GM15510 (cell line): ENCODE measurements around the gene DICER1.

Experiments
- POLR2A ChIP-seq: IDR thresholded peaks from 3 replicates; pipeline ENCODE4 v1.6.1; 2011; ENCODE audit warnings: borderline replicate concordance; ENCODE audit not compliant: insufficient read length; ENCODE audit errors: extremely low read depth

Gene DICER1

DNA sequence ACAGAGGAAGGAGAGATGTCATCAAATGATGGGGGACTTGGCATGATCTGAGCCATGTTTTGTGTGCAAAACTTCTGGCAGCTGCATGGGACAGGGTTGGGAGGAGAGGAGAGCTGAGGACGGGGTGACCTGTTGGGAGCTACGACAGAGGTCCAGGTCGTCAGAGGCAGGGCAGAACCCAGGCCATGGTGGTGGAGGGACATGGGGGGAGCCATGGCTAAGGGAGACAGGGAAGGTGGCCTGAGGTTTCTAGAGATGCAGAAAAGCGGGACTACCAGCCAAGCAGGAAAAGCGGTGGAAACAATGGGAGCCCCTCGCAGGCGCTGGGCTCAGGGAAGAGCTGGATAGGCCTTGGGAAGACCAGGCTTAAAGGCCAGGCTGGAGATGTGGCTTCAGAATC, 88.3 kb downstream of the DICER1 start:
- TF ChIP-seq POLR2A = no peak

DNA sequence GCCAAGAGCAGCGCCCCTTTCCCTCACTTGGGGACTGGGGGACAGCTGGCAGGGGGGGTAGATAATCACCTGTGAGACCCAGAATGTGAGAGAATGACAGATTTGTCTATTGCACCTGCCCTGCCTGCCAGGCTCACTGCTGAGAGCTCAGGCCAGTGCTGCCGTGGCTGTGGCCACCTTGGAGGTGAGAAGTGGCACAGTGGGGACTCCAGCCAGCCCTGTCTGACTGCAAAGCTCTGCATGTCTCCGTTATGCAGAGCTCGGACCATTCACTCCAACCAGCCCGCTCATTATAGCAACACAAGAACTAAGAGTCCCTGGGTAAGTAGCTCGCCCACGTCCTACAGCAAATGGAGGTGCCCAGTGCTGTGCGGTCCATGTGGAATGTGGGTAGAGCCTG, 88.8 kb downstream of the DICER1 start:
- no peak for TF ChIP-seq POLR2A

DNA sequence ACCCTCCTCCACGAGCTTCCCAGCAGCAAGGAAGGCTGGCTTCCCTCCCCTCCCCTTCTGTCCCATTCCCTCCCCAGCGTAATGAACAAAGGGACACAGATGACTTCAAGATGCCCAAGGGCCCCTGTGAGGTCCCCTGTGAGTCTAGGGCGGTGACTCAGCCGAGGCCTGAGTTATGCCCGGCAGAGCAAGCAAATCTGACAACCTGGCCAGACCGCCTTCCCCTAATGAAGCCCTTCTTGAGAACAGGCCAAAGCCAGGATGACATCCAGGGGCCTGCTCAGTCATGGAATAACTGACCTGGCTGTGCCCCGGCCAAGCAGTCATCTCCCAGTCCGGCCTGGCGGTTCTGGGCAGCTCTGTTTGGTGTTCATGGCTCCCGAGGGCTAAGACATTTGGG, 89.2 kb downstream of the DICER1 start:
- TF ChIP-seq POLR2A = no peak

DNA sequence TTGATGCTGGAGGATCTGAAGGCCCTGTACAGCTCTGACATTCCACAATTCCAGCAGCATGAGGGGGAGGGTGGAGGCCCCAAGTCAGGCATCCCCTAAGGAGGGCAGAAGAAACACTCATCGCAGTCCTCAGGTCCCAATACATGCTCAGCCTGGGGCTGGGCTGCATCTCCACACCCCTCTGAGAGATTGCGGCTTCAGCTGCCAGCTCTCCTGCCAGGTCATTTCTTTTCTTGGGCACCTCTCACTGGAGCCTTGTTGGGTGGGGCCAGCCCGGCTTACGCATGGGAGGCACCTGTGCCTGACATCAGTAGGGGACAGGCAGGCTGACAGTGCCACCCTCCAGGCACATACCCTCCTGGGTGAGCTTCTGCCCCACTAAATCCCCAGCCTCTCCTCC, 89.8 kb downstream of the DICER1 start:
- TF ChIP-seq POLR2A = no peak

DNA sequence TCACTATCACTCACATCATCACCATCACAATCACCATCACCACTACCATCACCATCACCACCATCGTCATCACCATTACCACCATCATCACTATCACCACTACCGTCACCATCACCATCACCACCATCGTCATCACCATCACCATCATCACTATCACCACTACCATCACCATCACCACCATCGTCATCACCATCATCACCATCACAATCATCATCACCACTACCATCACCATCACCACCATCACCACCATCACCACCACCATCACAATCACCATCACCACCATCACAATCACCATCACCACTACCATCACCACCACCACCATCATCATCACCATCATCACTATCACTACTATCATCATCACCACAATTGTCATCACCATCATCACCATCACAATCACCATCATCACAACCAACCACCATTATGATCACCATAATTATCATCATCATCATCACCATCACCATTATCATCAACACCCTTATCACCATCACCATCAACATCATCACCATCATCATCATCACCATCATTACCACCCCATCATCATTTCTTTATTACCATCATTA, 90.8 kb downstream of the DICER1 start:
- no peak for TF ChIP-seq POLR2A

DNA sequence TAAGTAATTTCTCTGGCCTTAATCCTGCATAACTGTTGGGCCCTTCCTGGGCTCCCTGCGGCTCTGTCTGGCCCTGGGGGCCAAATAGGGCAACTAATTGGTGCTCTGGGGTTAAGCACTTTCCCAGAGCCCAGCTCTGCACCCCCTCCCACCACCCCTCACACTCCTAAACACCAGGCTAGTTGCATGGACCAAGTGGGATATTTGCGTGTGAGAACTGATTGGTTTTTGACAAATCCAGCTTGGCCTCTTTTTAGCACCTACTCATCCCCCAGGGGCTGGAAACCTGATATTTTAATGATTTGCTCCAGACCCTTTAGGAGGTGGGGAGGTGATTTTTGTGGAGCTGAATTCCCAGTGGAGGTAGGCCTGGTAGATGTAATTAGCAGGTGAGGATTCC, 91.9 kb downstream of the DICER1 start:
- TF ChIP-seq POLR2A = no peak

DNA sequence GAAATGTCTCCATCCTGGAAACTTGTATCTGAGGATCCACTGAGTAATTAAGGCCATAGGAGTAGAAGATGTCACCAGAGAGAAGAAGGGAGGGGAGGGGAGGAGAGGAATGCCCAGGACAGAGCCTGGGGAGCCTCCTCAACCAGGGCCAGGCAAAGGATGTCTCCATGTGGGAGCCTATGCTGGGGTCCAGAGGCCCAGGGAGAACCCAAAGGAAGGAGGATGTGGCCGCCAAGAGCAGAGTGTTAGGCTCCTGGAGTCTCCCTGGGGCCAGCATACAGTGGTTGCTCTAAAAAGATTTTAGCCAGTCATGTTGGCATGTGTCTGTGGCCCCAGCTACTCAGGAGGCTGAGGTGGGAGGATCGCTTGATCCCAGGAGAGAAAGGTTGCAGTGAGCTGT, 92.6 kb downstream of the DICER1 start:
- no peak for TF ChIP-seq POLR2A

DNA sequence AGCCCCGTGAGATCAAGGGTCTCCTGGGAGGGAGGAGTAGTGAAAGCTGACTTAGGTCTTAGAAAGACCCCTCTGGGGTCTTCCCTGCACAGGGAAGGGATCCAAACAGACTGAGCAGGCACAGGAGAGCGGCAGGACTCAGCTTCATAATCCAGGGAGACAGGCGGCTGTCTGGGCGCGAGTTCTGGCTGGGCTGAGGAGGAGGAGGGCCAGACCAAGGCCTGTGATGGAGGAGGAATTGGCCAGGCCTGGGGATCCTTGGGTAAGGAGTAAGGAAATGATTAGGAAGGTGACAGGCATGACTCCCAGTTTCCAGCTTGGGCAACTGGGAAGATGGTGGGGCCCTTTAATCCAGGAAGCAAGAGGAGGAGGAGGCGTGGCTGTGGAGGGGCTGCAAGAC, 93.1 kb downstream of the DICER1 start:
- TF ChIP-seq POLR2A = no peak

DNA sequence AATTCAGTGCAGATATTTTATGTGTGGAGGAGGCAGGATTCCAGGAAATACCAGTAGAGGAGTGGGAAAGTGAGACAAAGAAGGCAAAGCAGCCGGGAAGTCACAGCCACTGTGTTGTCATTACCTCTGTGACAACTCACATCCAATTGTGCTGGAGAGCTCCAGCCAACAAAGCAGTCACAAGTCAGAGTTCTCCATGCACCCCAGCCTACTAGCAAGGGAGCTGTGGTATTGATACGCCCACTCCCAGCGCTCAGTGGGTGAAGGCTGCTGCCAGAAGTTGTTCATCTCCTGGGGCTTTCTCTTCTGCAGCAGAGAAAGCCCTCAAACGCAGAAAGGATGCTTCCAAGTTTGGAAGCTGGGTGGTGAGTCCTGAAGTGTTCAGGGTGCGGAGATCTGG, 93.9 kb downstream of the DICER1 start:
- no peak for TF ChIP-seq POLR2A

DNA sequence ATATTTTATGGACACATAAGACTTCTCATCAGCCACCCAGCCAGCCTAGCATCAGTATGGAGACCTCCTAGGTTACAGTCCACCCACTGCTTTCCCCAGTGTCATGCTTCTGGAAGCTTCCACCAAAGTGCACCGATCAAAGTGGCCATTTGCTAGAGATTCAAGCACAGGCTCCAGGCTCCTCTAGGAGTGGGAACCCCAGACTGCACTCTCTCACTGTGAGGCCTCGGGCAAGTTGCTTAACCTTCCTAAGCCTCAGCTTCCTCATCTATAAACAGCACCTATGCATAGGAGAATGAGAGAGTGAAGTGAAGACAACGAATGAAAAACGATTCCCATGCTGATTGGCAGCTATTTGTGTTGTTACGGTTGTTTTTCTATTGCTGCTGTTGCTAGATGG, 94.4 kb downstream of the DICER1 start:
- TF ChIP-seq POLR2A = no peak

DNA sequence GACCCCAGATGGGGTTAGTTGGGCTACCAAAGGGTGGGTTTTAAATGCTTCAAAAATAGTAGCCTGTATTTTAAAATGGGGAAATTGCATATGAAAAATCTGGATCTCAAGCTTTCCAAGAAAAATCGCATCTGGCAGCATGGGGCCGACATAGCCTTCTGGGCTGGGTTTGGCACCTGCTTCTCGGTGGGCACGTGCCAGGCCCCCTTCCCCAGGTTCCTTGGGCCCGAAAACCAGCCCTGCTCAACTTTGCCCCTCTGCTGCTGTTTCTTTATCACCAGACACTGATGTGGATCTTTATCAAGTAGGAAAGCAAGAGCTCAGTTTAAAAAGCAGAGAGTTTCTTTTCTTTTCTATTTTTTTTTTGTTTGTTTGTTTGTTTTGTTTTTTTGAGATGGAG, 95.1 kb downstream of the DICER1 start:
- TF ChIP-seq POLR2A = no peak

DNA sequence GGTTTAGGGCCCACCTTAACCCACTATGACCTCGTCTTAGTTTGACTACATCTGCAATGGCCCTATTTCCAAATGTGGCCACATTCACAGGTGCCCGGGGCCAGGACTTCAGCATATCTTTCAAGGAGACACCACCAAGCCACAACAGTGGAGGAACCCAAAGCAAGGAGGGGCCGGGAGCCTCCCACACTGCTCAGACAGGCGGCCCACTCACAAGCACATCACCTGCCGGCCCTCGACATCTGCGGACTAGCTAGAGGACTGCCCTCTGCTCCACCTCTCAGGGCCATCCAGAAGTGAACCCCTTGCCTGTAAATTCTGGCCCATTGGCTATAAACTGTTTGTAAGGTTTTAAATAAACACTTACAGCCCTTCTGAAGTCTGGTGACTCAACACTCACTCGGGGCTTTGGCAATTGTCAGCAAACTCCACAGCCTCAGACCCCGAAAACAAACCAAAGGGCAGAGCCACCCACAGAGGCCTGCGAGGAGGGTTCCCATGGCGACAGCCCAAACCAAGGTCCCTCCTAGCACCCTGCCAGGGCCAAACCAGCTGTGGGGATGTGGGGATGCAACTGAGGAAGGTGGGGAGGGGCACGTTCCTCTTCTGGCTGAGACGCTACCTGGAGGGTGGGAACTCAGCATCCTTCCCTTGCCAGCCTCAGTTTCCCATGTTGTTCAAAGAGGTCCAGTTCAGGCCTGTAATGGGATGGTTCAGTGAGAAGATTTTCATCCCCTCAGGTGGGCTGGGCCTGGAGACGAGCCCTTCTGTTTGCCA, 95.8 kb downstream of the DICER1 start:
- TF ChIP-seq POLR2A = no peak

DNA sequence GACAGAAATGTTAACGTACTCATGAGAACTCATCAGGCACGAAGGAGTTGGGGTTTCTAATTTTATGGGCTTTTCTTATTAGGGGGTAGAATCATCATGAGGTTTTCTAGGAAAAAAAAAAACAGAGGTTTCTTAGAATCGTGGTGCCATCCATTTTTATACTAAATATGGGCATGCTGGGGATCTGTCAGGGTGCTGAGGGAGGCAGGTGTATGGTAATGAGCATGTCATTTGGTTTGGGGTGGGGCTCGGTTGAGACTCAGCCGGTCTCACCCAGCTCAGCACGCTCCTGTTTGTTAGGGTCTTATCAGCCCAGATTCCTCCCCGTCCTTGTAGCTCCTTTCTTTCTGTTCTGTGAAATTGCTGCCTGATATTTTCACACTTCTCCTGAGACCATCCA, 98.2 kb downstream of the DICER1 start:
- TF ChIP-seq POLR2A = no peak

DNA sequence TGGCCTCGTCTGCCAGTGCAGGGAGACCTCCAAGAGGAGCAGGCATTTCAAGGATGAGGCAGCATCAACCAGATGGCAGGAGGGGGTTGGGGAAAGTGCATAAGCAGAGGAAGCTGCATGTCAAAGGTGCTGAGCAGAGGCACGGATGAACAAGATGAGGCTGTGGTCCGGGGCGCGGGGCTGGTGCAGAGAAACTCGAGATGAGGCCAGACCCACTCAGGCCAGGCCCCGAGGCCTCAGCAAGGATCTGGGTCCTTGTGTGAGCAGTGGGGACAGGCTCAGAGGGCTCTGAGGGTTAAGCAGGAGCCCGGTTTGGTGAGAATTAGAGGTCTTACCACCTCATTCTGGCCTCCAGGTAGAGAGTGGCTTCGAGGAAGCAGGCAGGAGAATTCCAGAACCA, 98.8 kb downstream of the DICER1 start:
- no peak for TF ChIP-seq POLR2A

DNA sequence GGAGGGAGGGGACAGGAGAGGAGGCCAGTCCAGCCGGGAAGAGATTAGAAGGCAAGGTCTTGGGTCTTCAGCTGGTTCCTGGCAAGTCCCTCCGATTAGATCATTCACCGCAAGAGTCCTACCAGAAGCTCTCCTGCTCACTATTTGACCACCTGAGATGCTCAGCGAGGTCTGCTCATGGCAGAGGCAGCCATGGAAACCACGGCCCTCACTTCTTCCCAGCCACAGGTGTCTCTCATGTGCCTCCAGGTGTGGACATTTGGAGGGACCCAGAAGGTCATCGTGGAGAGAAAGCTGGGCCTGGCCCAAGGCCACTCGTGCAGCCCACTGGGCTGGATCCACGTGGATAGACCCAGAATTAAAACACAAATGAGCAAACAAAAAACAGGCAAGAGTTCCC, 99.5 kb downstream of the DICER1 start:
- no peak for TF ChIP-seq POLR2A

DNA sequence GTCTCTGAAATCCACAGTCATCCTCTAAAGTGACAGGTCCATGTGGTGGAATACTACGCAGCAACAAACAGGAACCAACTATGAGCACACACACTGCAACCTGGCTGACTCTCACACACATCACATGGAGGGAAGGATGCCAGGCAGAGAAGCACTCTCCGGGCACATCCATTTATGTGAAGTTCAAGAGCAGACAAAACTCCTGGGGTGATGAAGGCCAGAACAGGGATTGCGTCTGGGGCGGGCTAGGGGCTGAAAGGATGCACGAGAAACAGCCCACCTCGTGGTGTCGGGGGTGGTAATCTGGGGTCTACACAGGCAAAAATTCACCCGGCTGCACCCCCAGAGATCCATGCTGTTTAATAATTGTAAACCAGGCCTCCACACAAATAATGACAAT, 100.2 kb downstream of the DICER1 start:
- no peak for TF ChIP-seq POLR2A
